Measurements from ENCODE around the gene BCAS3. TPM values are rescaled to one million over a fixed set of nuclear protein-coding genes. Genes with fewer than 3 reads are reported as not detected.

Gene BCAS3
- total RNA-seq, 2 experiments from 2014 or later = 20.1 to 31.8 TPM

GRCh38 chr17:60802377-60802776, 124.7 kb downstream of the BCAS3 start:
- Mint-ChIP-seq H3K27ac (no peak overlapping the region), H3K9me3 (no peaks in the 10 kb centered on the region)

GRCh38 chr17:60803059-60803458, 125.4 kb downstream of the BCAS3 start:
- Histone ChIP-seq H3K4me3 (ENCODE audit: low read length) (no peak overlapping the region), H3K27me3 (ENCODE audit: control insufficient read depth in 1 of 2, insufficient read depth in 2 of 2, low read length in 2 of 2) (no peaks in the 10 kb centered on the region), H3K27ac (ENCODE audit: low read depth in 1 of 2, low read length in 2 of 2) (no peak overlapping the region), H3K36me3 (ENCODE audit: insufficient read depth, low read length) (no peaks in the 10 kb centered on the region), H3K9me3 (ENCODE audit: control insufficient read depth in 1 of 2, insufficient read depth in 1 of 2, low read length in 2 of 2) (no peaks in the 10 kb centered on the region), H3K4me1 (ENCODE audit: insufficient read depth, low read length) (no peaks in the 10 kb centered on the region)
- no peaks in the 10 kb centered on the region for H3K27me3 Mint-ChIP-seq
- ATAC-seq (ENCODE audit: poor library complexity) (no peak), DNase-seq (no peak)
- H3K4me3 Mint-ChIP-seq = no peak overlapping the region
- no peaks in the 10 kb centered on the region for H3K4me1 Mint-ChIP-seq (ENCODE audit: low read depth)
- ChIA-PET POLR2A (no interaction called here), CTCF (no interaction called here)
- no peak overlapping the region for H3K27ac Mint-ChIP-seq
- intact Hi-C loops (cut with DNase I, micrococcal nuclease) = no loop called here
- no peaks in the 10 kb centered on the region for H3K9me3 Mint-ChIP-seq
- no peak for TF ChIP-seq CTCF (IDR thresholded peaks at IDR 0.05)
- H3K36me3 Mint-ChIP-seq (ENCODE audit: low read depth) = peaks cover 20% of the 10 kb centered on the region

More at GRCh38 chr17:60802377-60802776, 124.7 kb downstream of the BCAS3 start:
- ChIA-PET POLR2A (no interaction called here), CTCF (no interaction called here)
- no peak overlapping the region for H3K4me3 Mint-ChIP-seq
- no peaks in the 10 kb centered on the region for H3K4me1 Mint-ChIP-seq (ENCODE audit: low read depth)
- ATAC-seq (ENCODE audit: poor library complexity) (no peak), DNase-seq (no peak)
- no peak for TF ChIP-seq CTCF (IDR thresholded peaks at IDR 0.05)
- no peaks in the 10 kb centered on the region for H3K27me3 Mint-ChIP-seq
- H3K9me3 ChIP-seq (ENCODE audit: control insufficient read depth in 1 of 2, insufficient read depth in 1 of 2, low read length in 2 of 2) = no peaks in the 10 kb centered on the region
- no peak overlapping the region for H3K27ac ChIP-seq (ENCODE audit: low read depth in 1 of 2, low read length in 2 of 2)
- H3K36me3 Mint-ChIP-seq (ENCODE audit: low read depth) = peaks cover 17% of the 10 kb centered on the region
- no peak overlapping the region for H3K4me3 ChIP-seq (ENCODE audit: low read length)
- H3K4me1 ChIP-seq (ENCODE audit: insufficient read depth, low read length) = no peaks in the 10 kb centered on the region
- no peaks in the 10 kb centered on the region for H3K27me3 ChIP-seq (ENCODE audit: control insufficient read depth in 1 of 2, insufficient read depth in 2 of 2, low read length in 2 of 2)
- H3K36me3 ChIP-seq (ENCODE audit: insufficient read depth, low read length) = no peaks in the 10 kb centered on the region
- intact Hi-C loops (cut with DNase I, micrococcal nuclease) = no loop called here

GRCh38 chr17:60804831-60805230, 127.2 kb downstream of the BCAS3 start:
- no peaks in the 10 kb centered on the region for H3K4me1 ChIP-seq (ENCODE audit: insufficient read depth, low read length)
- H3K9me3 ChIP-seq (ENCODE audit: control insufficient read depth in 1 of 2, insufficient read depth in 1 of 2, low read length in 2 of 2) = no peaks in the 10 kb centered on the region

More at GRCh38 chr17:60804831-60805230, 127.2 kb downstream of the BCAS3 start:
- ATAC-seq (ENCODE audit: poor library complexity) (no peak), DNase-seq (no peak)
- H3K4me1 Mint-ChIP-seq (ENCODE audit: low read depth) = no peaks in the 10 kb centered on the region
- Histone ChIP-seq H3K27me3 (ENCODE audit: control insufficient read depth in 1 of 2, insufficient read depth in 2 of 2, low read length in 2 of 2) (no peaks in the 10 kb centered on the region), H3K4me3 (ENCODE audit: low read length) (no peak overlapping the region), H3K36me3 (ENCODE audit: insufficient read depth, low read length) (peaks cover 8% of the 10 kb centered on the region), H3K27ac (ENCODE audit: low read depth in 1 of 2, low read length in 2 of 2) (no peak overlapping the region)
- intact Hi-C loops (cut with DNase I, micrococcal nuclease) = no loop called here
- ChIA-PET CTCF (no interaction called here), POLR2A (no interaction called here)
- H3K4me3 Mint-ChIP-seq = no peak overlapping the region
- no peaks in the 10 kb centered on the region for H3K9me3 Mint-ChIP-seq
- TF ChIP-seq CTCF (IDR thresholded peaks at IDR 0.05) = no peak
- peaks cover 32% of the 10 kb centered on the region for H3K36me3 Mint-ChIP-seq (ENCODE audit: low read depth)
- no peaks in the 10 kb centered on the region for H3K27me3 Mint-ChIP-seq
- H3K27ac Mint-ChIP-seq = no peak overlapping the region
